SU-DHL-6 (cell line): ENCODE results near the gene SAPCD2.

Experiments used
- EZH2phosphoT487 ChIP-seq: fragments of 200-600 bp; sonication (generic), shearing (Covaris generic); conservative IDR thresholded peaks from 2 replicates; pipeline ENCODE4 v1.6.1; 2018; ENCODE audit warnings: mild to moderate bottlenecking, antibody characterized with exemption, low read length, moderate library complexity, mixed read lengths
- TF ChIP-seq, protein P1 (sequence below): fragments of 200-600 bp; sonication (generic); IDR thresholded peaks from one replicate; pipeline ENCODE4 v1.5.1; 2017; ENCODE audit warnings: antibody characterized with exemption, mild to moderate bottlenecking, low read length, moderate library complexity; ENCODE audit not compliant: insufficient read depth, poor library complexity, severe bottlenecking

DNA sequence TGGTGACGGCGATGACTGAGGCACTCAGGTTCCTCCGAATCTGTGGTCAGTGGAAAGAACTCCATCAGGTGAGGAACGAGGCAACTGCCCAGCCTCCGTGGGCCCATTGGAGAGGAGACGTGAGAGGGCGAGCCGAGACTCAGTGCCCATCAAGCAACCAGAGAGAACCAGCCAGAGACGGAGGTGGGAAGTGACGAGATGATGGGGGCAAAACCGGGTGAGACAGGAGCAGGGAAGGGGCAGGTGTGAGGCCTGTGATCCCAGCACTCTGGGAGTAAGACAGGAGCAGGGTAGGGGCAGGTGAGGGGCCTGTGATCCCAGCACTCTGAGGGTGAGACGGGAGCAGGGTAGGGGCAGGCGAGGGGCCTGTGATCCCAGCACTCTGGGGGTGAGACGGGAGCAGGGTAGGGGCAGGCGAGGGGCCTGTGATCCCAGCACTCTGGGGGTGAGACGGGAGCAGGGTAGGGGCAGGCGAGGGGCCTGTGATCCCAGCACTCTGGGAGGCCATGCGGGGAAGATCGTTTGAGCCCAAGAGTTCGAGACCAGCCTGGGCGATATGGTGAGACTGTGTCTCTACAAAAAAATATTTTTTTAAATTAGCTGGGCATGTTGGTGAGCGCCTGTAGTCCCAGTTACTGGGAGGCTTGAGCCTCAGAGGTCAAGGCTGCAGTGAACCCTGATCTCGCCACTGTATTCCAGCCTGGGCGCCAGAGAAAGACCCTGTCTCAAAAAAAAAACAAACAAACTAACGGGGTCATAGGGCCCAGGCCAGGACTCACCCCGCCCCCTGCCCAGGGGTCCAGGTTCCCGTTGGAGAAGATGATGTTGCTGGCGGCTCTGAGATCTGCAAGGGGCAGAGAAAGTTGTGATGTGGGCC is 40.8 kb upstream of the SAPCD2 start:
- TF ChIP-seq, protein P1, sequence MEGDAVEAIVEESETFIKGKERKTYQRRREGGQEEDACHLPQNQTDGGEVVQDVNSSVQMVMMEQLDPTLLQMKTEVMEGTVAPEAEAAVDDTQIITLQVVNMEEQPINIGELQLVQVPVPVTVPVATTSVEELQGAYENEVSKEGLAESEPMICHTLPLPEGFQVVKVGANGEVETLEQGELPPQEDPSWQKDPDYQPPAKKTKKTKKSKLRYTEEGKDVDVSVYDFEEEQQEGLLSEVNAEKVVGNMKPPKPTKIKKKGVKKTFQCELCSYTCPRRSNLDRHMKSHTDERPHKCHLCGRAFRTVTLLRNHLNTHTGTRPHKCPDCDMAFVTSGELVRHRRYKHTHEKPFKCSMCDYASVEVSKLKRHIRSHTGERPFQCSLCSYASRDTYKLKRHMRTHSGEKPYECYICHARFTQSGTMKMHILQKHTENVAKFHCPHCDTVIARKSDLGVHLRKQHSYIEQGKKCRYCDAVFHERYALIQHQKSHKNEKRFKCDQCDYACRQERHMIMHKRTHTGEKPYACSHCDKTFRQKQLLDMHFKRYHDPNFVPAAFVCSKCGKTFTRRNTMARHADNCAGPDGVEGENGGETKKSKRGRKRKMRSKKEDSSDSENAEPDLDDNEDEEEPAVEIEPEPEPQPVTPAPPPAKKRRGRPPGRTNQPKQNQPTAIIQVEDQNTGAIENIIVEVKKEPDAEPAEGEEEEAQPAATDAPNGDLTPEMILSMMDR = no peak
- no peak for TF ChIP-seq EZH2phosphoT487
